ENCODE data around the gene POU2AF1.
A peak's percentile ranks its signal among the peaks of the same experiment; 100 is the strongest.
"Not testable (repeated sequence)": the region's sequence is repeated elsewhere in the genome, so short reads cannot be mapped to it uniquely, and the experiment has no call there.

The POU2AF1 gene

DNA sequence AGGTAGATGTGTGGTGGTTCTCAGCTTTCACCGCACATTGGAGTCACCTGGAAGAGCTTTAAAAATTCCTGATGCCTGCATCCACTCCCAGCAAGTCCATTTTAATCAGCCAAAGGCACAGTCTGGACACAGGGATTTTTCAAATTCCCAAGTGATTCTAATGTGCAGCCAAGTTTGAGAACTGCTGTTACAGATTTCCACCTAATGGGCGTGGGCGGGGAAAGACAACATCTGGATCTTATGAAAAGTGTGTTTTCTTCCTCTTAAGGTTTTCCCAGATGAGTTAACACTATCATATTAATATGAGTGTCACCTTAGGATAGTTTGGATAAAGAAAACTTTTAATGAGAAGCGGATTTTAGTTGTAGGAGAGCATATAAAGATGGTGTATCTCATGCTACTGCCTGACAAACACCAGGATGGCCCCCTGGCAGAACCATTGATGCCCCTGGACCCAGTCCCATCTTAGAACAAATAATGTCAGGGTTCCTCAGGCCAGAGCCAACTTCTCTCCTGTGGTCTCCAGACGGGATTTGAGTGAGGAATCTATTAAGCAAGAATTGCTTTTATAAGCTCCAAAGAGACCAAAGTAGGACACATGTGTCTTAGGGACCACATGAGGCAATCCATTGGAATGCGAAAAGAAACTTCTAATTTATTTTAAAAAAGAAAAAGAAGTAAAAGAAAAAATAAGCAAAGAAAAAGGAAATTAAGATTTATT lies 31.9 kb downstream of the POU2AF1 start:
- DNase-seq (ENCODE audit: low read depth in 2 of 2), result no peak

DNA sequence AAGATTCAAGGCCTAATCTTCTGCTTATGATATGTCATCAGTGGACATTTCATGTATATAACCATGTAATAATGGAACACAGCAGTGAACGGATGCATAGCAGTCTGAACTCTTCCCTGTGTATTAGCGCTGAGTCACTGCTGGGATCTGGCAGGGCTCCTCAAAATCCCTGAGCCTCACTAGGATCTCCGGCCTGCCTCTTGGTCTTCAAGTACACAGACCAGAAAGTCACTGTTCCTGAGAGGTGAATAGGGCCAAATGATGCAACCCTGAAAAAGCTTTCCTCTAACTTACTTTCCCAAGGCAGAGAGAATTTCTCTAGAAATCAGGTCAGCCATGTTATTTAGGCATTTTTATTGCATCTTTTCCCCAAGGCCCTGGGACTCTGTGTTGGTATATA lies 35.0 kb downstream of the POU2AF1 start:
- DNase-seq (ENCODE audit: low read depth in 2 of 2), result peak; percentile 50 to 60

DNA sequence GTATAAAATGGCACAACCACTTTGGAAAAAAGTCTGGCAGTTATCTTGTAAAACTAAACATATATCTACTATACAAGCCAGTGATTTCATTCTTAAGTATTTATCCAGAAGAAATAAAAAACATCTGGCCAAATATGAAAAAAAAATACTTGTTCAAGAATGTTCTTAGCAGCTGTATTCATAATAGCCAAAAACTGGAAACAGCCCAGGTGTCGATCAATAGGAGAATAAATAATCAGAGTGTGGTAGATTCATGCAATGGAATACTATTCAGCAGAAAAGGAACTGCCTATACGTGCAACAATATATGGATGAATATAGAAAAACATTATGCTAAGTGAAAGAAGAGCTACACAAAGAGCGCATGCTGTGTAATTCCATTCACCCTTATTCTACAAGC lies 36.7 kb downstream of the POU2AF1 start:
- no peak for DNase-seq (ENCODE audit: low read depth in 2 of 2)

DNA sequence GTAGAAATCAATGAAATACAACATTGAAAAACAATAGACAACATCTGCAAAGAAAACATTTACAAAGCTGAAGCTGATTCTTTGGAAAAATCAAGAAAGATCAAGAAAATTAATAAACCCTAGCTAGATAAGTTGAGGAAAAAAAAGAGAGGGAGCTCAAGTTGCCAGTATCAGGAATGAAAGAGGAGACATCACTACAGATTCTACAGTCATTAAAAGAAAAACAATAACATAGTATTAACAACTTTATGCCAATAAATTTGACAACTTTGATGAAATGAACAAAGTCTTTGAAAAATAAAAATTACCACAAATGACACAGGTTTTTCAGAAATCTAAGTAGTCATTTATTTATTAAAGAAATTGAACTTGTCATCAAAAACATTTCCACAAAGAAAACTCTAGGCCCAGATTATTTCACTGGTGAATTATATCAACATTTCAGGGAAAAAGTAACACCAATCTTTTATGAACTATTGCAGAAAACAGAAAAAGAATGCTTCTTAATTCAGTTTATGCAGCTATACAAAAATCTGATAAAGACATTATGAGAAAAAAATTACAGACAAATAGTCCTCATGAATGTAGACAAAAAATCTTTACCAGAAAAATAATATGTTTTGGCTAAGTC lies 39.2 kb downstream of the POU2AF1 start:
- DNase-seq (ENCODE audit: low read depth in 2 of 2), result no peak

DNA sequence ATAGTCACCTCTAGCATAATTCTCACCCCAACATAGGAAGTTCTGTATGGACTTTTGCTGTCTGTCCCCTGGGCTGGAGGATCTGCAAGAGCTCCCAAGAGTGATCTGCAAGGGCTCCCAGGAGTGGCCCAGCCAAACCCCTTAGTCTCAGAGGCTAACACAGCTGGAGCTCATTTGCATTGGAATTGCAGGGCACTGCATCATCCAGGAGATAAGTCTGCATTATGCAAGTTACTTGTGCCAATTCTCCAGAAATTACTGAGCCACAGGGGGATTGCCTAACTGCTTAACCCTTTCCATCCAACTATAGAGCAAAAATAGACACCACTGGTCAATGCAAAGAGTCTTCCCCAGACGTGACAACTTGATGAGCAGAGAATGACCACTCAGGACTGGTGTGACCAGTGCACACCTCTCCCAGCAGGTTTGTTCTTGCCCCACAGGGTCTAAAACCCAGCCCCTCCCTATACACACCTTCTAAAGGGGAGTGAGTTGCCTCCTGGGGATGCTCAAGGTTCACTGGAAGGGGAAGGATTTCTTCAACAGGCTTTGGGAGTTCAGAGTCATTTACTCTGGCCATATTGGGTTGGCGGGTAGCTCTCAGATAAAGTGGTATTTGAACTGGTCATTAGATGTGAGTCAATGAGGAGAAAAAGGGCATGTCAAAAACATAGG lies 42.4 kb downstream of the POU2AF1 start:
- DNase-seq (ENCODE audit: low read depth in 2 of 2), result peak; percentile 41 to 46

DNA sequence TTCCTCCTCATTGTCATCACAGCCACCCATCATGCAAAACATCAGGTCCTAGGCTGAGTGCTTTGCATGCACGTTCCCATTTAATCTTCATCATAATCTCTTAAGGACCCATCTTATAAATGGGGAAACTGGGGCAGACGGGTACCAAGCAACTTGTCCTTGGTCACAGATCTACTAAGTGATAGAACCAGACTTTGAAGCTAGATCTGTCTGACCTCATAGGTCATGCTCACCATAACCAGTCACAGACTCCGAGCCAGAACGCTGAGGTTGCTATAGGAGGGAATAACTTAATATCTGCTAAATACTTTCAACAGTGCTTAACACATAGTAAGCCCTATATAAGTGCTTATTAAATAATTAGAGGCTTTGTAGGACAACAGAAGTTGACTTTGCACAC lies 43.0 kb downstream of the POU2AF1 start:
- DNase-seq (ENCODE audit: low read depth in 2 of 2), result no peak

DNA sequence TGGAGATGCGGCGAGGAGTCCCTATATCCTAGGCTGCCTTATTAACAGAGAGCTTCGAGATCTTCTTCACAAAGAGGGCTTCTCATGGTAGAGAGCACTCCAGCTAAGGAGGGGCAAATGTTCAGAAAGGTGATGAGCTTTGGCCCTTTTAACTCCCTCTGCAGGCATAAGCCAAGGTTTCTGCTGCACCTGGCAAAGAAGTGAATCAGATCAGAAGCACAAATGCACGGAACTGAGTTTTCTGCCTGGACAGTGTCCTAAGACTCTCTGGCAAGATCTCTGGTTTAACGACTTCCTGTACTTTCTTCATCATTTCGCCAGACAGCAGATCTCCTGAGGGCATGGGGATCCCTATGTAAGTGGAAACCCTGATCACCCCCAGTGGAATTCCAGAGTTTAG lies 43.5 kb downstream of the POU2AF1 start:
- no peak for DNase-seq (ENCODE audit: low read depth in 2 of 2)

DNA sequence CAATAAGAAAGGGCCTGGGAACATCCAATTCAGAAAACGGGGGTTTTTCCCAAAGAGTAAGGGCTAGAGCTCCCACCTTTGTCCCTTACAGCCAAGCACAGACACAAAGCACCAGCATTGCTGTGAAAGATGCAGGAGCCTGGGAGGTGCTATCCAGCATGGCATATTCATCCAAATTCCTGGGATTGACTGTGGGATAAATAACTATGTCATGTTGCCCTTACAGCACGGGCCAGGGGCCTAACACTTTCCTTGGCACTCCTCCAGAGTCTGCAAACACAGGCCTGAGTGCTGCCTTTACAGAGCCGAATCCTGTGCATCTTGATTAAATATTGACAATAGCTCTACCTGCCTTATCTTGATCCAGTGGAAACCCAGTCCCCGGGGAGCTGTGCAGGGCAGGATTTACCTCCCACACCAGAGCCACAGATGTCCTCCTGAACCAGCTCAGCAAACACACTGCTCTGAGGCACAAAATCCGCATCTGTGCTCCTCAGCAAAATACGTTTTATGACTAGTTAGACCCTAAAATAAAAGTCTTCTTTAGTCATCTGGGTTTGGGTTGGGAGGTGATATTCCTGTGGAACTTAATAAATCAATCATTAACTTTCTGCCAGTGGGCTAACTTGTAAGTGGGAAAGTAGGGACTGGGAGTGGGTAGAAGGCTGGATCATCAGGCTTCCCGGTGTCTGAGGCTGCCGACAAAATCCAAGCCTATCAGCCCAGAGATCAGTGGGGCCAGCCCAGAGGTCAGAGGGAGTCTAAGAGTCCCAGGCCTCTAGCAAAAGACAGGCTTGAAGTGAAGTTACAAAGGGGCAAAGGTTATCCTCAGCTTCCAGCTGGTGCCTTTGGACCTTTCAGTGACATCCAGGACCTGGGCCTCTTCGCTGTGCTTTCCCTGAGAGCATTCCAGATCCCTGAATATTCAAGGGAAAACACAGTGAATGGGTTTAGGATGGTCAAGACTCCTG lies 44.3 kb downstream of the POU2AF1 start:
- no peak for DNase-seq (ENCODE audit: low read depth in 2 of 2)

DNA sequence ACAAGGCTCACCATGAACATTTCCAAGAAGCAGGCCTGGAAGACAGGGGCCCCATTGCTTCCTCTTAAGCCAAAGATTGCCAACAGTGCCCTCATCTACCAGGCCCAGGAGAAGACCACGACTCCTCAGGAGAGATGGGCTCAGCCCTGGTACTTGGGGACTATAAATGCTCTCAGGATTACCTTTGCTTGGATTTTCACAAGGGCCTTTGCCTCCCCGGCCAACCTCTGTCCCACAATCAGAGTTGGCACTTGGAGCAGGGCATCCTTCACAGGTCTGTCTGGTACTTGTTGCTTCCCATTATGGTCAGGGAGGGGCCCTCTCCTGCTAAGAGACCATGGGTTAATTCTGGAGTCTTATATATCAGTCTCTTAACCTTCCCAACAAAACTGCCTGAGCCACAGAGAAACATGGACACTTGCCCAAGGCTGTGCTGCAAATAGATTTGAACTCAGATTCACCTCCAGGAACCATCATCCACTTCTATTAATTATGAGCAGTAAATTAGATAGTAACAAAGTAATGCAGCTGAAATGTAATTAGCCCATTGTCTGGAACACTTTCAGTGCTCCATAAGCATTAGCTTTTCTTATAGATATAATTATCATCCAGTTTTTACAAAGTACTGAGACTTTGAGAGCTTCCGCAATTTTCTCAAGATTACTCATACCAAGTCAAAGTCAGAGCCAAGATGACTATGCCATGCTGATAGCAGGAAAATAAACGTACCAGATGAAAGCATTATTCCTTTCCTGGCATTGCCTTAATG lies 47.2 kb downstream of the POU2AF1 start:
- DNase-seq (ENCODE audit: low read depth in 2 of 2), result no peak

DNA sequence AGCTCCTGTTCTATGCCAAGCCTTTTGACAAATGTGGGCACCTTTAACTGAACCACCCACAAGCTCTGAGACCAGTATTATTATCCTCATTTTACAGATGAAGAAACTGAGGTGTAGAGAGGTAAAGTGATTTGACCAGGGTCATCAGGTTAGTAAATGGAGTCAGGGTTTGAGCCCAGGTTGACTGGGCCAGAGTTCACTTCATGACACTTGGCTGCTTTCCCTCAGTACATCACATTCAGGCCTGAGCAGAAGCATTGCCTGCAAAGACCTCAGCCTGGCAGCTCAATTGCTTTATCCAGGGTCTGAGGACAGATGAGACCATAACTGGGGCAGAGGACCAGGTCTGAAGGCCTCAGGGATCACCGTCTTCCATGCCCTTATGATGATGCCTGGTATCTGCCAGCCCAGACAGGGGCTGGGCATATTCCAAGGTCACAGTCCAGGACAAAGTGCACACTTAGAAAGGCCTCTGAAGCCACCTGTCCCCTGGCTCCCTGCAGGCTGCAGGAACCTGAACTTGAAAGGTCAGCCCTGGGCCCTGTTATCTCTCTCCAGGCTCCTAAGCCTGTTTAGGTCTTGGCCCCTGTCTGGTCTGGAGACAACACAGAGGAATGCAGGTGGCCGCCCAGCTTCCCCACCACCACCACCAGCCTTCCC lies 48.7 kb downstream of the POU2AF1 start:
- DNase-seq (ENCODE audit: low read depth in 2 of 2), result no peak

DNA sequence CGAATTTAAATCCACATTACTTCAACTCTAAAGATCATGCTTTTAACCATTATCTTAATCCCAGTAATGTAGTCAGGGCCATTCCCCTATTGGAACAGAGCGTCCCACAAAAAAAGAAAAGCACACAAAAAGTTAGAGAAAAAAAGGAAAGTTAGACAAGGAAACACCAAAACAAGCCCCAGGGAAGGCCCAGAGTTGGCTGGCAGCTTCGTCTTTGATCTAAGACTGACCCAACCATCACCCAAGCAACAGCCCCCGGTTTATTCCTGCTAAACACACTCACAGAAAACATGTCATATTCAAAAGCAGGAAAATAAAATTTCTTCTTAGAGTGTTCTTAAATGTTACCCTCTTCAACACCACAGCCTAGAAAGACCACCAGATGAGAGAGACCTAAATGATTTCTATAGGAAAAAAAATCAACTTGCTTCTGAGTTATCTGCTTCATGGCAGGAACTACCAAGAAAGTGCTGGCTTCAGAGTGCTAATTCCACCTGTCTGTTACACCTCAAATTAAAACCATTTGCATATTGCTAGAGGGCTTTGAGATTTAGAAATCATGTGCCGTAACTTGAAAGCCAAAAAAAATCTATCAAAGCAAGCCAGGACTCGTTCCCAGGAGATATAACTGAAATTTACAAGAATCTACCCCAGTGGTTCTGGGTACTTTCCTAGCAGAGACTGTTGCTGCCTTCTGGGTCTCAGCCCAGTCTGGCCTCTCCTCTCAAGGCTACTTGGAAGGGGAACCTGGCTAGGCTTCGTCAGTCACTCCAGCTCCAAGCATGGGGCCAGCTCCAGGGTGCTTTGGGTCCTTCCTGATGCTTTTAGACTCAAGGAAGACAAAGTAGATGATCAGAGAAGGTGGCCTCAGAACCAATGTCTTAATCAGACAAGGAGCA lies 49.5 kb downstream of the POU2AF1 start:
- no peak for DNase-seq (ENCODE audit: low read depth in 2 of 2)

DNA sequence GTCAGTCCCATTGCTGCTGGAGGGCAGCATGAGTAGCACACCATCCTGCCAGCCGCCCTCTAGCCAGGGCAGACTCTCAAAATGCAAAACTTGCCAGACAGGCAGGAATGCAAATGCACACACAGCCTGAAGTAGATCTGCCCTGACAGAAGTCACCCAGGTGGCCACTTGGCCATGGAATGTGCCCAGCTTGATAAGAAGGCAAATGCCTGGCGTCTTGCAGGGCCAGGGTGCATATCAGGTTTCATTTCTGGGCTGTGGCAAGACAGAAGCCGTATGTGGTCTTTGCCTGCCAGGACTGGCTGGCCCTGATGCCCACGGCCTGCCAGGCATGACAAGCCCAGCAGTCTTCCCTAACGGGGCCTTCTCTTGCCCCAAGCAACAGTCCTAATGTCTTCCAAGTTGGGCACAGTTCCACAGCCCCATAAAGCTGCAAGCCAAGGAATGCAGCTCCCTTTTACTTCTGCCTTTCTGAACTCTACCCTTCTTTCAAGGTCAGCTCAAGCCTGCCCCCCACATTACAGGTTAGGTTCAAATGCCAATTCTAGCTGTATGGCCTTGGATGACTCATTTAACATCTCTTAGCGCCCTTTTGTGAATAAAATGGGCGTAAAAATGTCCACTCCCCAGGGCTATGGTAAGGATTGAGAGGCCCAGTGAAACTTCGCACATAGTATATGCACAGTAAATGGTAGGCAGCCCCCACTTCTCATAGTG lies 51.0 kb downstream of the POU2AF1 start:
- no peak for DNase-seq (ENCODE audit: low read depth in 2 of 2)

DNA sequence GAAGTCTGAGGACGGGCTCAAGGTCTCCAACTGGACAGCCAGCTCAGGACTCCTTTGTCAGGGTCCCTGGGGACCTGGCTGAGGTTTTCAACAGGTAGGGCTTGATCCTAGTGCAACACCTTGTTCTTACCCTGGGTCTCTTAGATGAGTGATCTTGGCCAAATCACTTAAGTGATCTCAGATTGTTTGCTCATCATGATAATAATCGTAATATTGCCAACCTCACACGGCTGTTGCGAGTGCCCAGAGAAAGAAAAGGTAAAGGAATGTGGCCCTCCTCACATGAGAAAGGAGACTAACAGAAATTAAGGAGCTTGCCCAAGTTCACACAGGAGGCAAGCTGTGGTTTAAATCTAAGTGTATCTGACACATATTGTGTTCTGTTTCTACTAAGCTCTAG lies 52.3 kb downstream of the POU2AF1 start:
- DNase-seq (ENCODE audit: low read depth in 2 of 2), result no peak

DNA sequence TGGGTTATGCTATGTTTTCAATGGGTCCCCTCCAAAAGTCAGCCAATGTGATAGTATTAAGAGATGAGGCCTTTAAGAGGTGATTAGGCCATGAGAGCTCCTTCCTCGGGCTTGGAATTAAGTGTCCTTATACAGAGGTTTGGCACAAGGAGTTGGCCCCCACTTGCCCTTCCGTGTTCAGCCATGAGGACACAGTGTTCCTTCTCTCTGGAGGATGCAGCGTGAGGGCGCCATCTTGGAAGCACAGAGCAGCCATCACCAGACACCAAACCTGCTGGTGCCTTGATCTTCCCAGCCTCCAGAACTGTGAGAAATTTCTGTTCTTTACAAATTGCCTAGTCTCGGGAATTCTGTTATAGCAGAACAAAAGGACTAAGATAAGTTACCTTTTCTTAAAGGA lies 53.8 kb downstream of the POU2AF1 start:
- no peak for DNase-seq (ENCODE audit: low read depth in 2 of 2)

DNA sequence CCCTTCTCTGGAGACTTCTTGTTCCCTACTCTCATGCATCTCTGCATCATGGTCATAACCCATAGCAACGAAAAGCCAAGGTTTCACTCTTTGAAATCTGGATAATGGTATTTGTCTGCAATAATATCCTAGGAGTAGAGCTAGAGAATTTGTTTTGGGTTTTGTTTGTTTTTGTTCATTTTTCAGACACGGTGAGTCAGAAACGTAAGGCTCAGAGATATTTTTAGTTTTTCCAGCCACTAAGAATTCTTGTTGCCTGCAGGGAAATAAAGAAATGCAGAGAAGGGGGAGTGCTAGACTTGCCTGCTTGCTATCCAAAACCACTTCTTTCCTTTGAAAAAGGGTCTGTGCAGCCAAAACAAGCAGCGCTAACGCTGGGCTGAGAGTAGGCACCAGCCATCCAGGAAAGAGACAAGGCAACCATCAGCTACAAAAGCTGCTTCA lies 54.8 kb downstream of the POU2AF1 start:
- DNase-seq (ENCODE audit: low read depth in 2 of 2), result no peak

DNA sequence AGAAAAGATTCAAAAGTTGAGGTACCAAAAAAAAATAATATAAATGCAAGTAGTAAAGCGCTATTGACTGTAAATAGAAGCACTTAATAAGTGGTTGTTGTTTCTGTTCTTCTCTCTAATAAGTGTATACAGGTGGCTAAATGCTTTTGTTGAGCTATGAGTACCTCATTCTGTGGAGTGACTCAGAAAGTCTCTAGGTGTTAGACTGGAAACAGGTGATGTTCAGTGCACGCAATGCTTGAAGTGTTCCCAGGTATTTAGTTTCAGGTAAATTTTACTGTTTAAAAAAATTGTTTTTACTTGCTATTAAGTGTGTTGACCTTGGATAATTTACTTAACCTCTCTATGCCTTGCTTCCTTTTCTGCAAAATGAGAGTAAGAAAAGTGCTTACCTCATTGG lies 56.5 kb downstream of the POU2AF1 start:
- no peak for DNase-seq (ENCODE audit: low read depth in 2 of 2)

DNA sequence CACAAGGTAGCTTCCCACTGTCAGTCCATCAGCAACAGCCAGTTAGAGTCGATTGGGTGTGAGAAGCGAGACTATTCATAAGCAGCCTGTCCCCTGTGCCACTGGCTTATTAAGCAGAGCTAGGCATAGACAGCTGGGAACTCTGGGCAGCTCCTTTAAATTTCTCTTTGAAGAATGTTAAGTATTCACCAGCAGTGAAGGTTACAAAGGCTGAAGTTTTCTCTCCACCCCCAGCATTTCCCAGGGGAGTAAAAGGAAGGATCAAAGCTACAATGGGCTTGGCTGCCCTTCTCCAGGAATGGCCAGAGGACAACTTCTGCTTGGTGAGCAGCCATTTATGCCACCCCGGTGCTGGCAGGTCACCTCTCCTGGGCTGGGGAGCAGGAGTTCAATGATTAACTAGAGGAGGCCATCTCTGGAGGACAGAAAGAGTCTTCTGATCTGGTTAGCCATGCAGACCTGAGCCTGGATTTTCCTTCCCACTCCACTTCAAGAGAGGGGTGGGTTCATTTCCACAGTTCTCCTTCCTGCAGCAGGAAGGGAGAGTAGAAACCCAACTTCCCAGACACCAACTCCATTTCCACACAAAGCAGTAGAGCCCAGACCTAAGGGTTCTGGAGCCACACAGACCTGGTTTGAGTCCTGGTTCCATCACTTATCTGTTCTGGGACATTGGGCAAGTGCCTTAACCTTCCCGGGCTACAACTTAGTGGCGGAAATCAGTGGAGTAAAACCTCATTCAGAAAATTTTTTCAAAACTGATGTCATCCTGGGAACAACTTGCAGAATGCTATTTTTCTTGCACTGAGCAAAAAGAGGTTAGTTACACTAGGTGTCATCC lies 58.1 kb downstream of the POU2AF1 start:
- no peak for DNase-seq (ENCODE audit: low read depth in 2 of 2)

DNA sequence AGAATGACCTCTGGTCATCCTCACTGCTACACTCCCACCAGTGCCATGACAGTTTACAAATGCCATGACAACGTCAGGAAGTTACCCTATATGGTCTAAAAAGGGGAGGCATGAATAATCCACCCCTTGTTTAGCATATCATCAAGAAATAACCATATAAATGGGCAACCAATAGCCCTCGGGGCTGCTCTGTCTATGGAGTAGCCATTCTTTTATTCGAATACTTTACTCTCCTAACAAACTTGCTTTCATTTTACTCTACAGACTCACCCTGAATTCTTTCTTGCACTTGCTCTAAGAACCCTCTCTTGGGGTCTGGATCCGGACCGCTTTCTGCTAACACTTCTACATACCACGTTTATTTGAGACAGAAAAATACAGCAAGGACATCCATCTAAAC lies 58.9 kb downstream of the POU2AF1 start:
- not testable (repeated sequence) for DNase-seq (ENCODE audit: low read depth in 2 of 2)
